ENCODE data around the gene DLGAP3. TPM values are rescaled to one million over a fixed set of nuclear protein-coding genes. Genes with fewer than 3 reads are reported as not detected.
"Not testable (repeated sequence)": the region's sequence is repeated elsewhere in the genome, so short reads cannot be mapped to it uniquely, and the experiment has no call there.

Gene DLGAP3
- total and polyA plus RNA-seq, 9 donors, result 0.05 to 0.62 (median 0.18) TPM

DNA sequence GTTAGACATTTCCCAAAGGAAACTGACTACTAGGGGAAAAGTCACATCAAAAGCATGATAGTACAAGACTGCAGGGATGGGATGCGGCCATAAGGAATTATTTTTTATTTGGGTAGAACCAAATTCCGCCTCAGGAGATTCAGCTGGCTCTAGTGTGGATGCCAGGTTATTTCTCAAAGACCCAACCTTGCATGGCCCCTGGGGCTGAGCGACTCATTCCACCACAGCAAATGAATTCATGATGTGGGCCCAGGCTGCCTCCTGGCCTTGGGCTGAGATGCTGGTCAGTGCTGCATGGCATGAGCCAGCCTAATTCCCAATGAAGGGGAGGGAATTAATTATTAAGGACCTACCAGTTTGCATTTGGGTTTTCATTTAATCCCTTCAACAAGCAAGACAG lies 43.9 kb upstream of the DLGAP3 start:
- no peak overlapping the region for H3K27ac ChIP-seq
- intact Hi-C loops (cut with DNase I), result no loop called here
- TF ChIP-seq EP300 (IDR thresholded peaks at IDR 0.05), result no peak
- TF ChIP-seq, protein P1, sequence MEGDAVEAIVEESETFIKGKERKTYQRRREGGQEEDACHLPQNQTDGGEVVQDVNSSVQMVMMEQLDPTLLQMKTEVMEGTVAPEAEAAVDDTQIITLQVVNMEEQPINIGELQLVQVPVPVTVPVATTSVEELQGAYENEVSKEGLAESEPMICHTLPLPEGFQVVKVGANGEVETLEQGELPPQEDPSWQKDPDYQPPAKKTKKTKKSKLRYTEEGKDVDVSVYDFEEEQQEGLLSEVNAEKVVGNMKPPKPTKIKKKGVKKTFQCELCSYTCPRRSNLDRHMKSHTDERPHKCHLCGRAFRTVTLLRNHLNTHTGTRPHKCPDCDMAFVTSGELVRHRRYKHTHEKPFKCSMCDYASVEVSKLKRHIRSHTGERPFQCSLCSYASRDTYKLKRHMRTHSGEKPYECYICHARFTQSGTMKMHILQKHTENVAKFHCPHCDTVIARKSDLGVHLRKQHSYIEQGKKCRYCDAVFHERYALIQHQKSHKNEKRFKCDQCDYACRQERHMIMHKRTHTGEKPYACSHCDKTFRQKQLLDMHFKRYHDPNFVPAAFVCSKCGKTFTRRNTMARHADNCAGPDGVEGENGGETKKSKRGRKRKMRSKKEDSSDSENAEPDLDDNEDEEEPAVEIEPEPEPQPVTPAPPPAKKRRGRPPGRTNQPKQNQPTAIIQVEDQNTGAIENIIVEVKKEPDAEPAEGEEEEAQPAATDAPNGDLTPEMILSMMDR (IDR thresholded peaks at IDR 0.05), result no peak
- no peak for TF ChIP-seq POLR2A (IDR thresholded peaks at IDR 0.05)
- no peaks in the 10 kb centered on the region for H3K9me3 ChIP-seq
- no peak overlapping the region for H3K4me3 ChIP-seq
- no peaks in the 10 kb centered on the region for H3K36me3 ChIP-seq
- DNase-seq, result no peak
- 90 to 95% (median 93%) methylated on average over 3 of the region's 3 CpGs for WGBS, 3 donors
- no peaks in the 10 kb centered on the region for H3K4me1 ChIP-seq (ENCODE audit: insufficient read depth)
- no peaks in the 10 kb centered on the region for H3K27me3 ChIP-seq

DNA sequence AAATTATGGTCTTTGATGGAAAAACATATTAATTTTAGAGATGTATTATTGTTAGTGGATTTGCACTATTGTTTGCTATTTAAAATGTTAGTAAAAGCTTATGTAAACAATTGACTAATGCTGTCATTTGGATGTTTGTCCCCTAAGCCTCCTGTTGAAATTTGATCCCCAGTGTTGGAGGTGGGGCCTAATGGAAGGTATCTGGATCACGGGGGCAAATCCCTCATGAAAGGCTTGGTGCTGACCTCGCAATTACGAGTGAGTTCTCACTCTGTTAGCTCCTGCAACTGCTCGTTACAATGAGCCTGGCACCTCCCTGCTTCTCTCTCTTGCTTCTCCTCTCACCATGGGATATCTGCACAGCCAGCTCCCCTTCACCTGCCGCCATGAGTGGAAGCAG lies 41.4 kb upstream of the DLGAP3 start:
- 13 to 18% (median 15%) methylated on average over 5 of the region's 5 CpGs for WGBS, 3 donors

GRCh38 chr1:34970220-34970735 lies 40.8 kb upstream of the DLGAP3 start:
- DNase-seq, result no peak
- intact Hi-C loops (cut with DNase I), result no loop called here
- Histone ChIP-seq H3K9me3 (no peaks in the 10 kb centered on the region), H3K4me1 (ENCODE audit: insufficient read depth) (no peaks in the 10 kb centered on the region), H3K27me3 (no peaks in the 10 kb centered on the region), H3K36me3 (no peaks in the 10 kb centered on the region), H3K27ac (no peak overlapping the region), H3K4me3 (no peak overlapping the region)
- no peak for TF ChIP-seq EP300 (IDR thresholded peaks at IDR 0.05)
- TF ChIP-seq, protein P1 (IDR thresholded peaks at IDR 0.05), result no peak
- TF ChIP-seq POLR2A (IDR thresholded peaks at IDR 0.05), result no peak
- WGBS, 3 donors, result 86 to 89% (median 86%) methylated on average over 5 of the region's 5 CpGs

More for the DNA sequence above, 41.4 kb upstream of the DLGAP3 start:
- DNase-seq, result no peak
- Histone ChIP-seq H3K36me3 (no peaks in the 10 kb centered on the region), H3K9me3 (no peaks in the 10 kb centered on the region), H3K27ac (no peak overlapping the region), H3K4me3 (no peak overlapping the region), H3K4me1 (ENCODE audit: insufficient read depth) (no peaks in the 10 kb centered on the region), H3K27me3 (no peaks in the 10 kb centered on the region)
- intact Hi-C loops (cut with DNase I), result no loop called here
- TF ChIP-seq, protein P1 (IDR thresholded peaks at IDR 0.05), result no peak
- no peak for TF ChIP-seq POLR2A (IDR thresholded peaks at IDR 0.05)
- TF ChIP-seq EP300 (IDR thresholded peaks at IDR 0.05), result no peak

GRCh38 chr1:34968297-34968696 lies 38.8 kb upstream of the DLGAP3 start:
- WGBS, 3 donors, result 76 to 95% (median 86%) methylated on average over 3 of the region's 3 CpGs
- intact Hi-C loops (cut with DNase I); H3K4me1 ChIP-seq (ENCODE audit: insufficient read depth); H3K4me3 ChIP-seq; DNase-seq; H3K27ac ChIP-seq; H3K27me3 ChIP-seq; H3K36me3 ChIP-seq; H3K9me3 ChIP-seq: not testable (repeated sequence)

- H3K4me3 ChIP-seq; H3K36me3 ChIP-seq; H3K9me3 ChIP-seq; H3K27ac ChIP-seq; DNase-seq; intact Hi-C loops (cut with DNase I); H3K27me3 ChIP-seq; H3K4me1 ChIP-seq (ENCODE audit: insufficient read depth): not testable (repeated sequence)
- WGBS, 3 donors, result 97% methylated on average over 23 of the region's 36 CpGs; no CpG with 5 or more reads in 2 of the 3 donors
These were observed 38.2 kb upstream of the DLGAP3 start for GRCh38 chr1:34967672-34968071.

All from ovary (tissue), 9 donors.